ENCODE measurements around the gene BCOR.

DNA sequence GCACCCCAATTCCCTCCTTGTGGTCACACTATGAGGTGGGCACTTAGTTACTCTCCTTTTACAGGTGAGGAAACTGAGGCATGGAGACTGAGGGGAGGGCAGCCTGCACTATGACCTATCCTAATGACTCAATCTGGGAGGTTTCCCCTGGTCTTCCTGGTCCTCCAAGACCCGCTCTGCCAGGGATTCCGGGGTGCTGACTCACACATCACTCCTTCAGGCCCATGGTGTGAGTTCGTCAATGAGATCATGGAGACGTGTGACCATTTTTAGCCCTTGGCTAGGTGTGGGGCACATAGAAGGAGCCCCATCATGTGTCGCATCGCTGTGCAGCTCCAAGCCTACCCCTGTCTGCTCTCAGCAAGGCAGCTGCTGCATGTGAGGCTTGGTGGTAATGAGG lies 32.4 kb upstream of the BCOR start:
- TF ChIP-seq, protein P1, sequence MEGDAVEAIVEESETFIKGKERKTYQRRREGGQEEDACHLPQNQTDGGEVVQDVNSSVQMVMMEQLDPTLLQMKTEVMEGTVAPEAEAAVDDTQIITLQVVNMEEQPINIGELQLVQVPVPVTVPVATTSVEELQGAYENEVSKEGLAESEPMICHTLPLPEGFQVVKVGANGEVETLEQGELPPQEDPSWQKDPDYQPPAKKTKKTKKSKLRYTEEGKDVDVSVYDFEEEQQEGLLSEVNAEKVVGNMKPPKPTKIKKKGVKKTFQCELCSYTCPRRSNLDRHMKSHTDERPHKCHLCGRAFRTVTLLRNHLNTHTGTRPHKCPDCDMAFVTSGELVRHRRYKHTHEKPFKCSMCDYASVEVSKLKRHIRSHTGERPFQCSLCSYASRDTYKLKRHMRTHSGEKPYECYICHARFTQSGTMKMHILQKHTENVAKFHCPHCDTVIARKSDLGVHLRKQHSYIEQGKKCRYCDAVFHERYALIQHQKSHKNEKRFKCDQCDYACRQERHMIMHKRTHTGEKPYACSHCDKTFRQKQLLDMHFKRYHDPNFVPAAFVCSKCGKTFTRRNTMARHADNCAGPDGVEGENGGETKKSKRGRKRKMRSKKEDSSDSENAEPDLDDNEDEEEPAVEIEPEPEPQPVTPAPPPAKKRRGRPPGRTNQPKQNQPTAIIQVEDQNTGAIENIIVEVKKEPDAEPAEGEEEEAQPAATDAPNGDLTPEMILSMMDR (IDR thresholded peaks at IDR 0.05): no peak
- TF ChIP-seq POLR2A (IDR thresholded peaks at IDR 0.05): no peak
